ENCODE data around the gene ARHGEF1. TPM values are rescaled to one million over a fixed set of nuclear protein-coding genes. Genes with fewer than 3 reads are reported as not detected.

The ARHGEF1 gene
- total and polyA plus RNA-seq, 2 donors (not counting 1 experiment from before 2014, with no cell fraction given), result 646 to 886 TPM

GRCh38 chr19:41894350-41894749 lies 11.4 kb downstream of the ARHGEF1 start:
- H3K9me3 ChIP-seq (ENCODE audit: control extremely low read depth in 1 of 3, control insufficient read depth in 2 of 3, insufficient read depth in 1 of 3, low read length in 2 of 3), result no peaks in the 10 kb centered on the region
- ATAC-seq (ENCODE audit: low read depth), result no peak
- H3K4me2 ChIP-seq (replicated peaks; ENCODE audit: low read depth, low read length, poor library complexity, severe bottlenecking), result no peak overlapping the region
- Mint-ChIP-seq H3K27me3 (no peaks in the 10 kb centered on the region), H3K27ac (peak overlapping the region; percentile 59), H3K4me1 (peaks cover 17% of the 10 kb centered on the region), H3K4me3 (no peak overlapping the region), H3K9me3 (ENCODE audit: insufficient read depth) (no peaks in the 10 kb centered on the region)
- H3K4me1 ChIP-seq (ENCODE audit: control insufficient read depth in 2 of 2, insufficient read depth in 2 of 2, low read length in 2 of 2), result peaks cover 0 to 22% of the 10 kb centered on the region in 2 donors
- H2AFZ ChIP-seq (ENCODE audit: insufficient read depth, low read depth, low read length, poor library complexity, severe bottlenecking), result no peak overlapping the region
- H3K79me2 ChIP-seq (ENCODE audit: control insufficient read depth, insufficient read depth, low read length), result peaks cover 60% of the 10 kb centered on the region
- TF ChIP-seq CTCF (IDR thresholded peaks at IDR 0.05), result no peak
- TF ChIP-seq EZH2 (IDR thresholded peaks at IDR 0.05; ENCODE audit: borderline replicate concordance, insufficient read depth, low read depth, low read length, poor library complexity, severe bottlenecking), result no peak
- no peak for DNase-seq
- CTCF ChIA-PET, result interaction anchor here (0.7 kb wide), 2 partner anchors 28 to 50 kb away, joined by 3 read pairs; no protein-coding TSS in a partner anchor
- H4K20me1 ChIP-seq (ENCODE audit: control insufficient read depth, insufficient read depth, low read length, poor library complexity, severe bottlenecking), result peaks cover 91% of the 10 kb centered on the region
- 90% methylated on average over 12 of the region's 14 CpGs for WGBS (ENCODE audit: insufficient coverage)
- peaks cover 5 to 78% of the 10 kb centered on the region in 2 experiments for H3K36me3 ChIP-seq (replicated peaks in 1 of 2; ENCODE audit: control extremely low read depth in 1 of 2, control insufficient read depth in 1 of 2, extremely low read depth in 1 of 2, insufficient read depth in 2 of 2, low read length in 1 of 2)
- no peak overlapping the region for H3K27ac ChIP-seq (ENCODE audit: low read length in 2 of 2)
- H3K9ac ChIP-seq (ENCODE audit: low read length), result no peak overlapping the region
- H3K27me3 ChIP-seq (replicated peaks in 1 of 4; ENCODE audit: control extremely low read depth in 1 of 4, control insufficient read depth in 3 of 4, insufficient read depth in 4 of 4, low read length in 3 of 4), result no peaks in the 10 kb centered on the region
- POLR2A ChIA-PET, result interaction anchor here (1.0 kb wide), 1 partner anchor 17 kb away, joined by 3 read pairs; the partner anchor contains the start of gene CD79A
- no peak overlapping the region for H3K4me3 ChIP-seq (ENCODE audit: control extremely low read depth in 1 of 5, extremely low read depth in 1 of 5, insufficient read depth in 1 of 5, low read depth in 2 of 5, low read length in 4 of 5)
- intact Hi-C loops (cut with micrococcal nuclease), result no loop called here

GRCh38 chr19:41895745-41896580 lies 13.0 kb downstream of the ARHGEF1 start:
- Histone ChIP-seq H3K4me3 (ENCODE audit: control extremely low read depth in 1 of 5, extremely low read depth in 1 of 5, insufficient read depth in 1 of 5, low read depth in 2 of 5, low read length in 4 of 5) (no peak overlapping the region), H3K4me2 (replicated peaks; ENCODE audit: low read depth, low read length, poor library complexity, severe bottlenecking) (no peak overlapping the region), H3K9ac (ENCODE audit: low read length) (no peak overlapping the region), H3K27ac (ENCODE audit: low read length in 2 of 2) (peak overlapping the region in 1 of 2 donors; percentile 30), H3K36me3 (replicated peaks in 1 of 2; ENCODE audit: control extremely low read depth in 1 of 2, control insufficient read depth in 1 of 2, extremely low read depth in 1 of 2, insufficient read depth in 2 of 2, low read length in 1 of 2) (peaks cover 5 to 81% of the 10 kb centered on the region in 2 experiments), H3K79me2 (ENCODE audit: control insufficient read depth, insufficient read depth, low read length) (peaks cover 44% of the 10 kb centered on the region), H2AFZ (ENCODE audit: insufficient read depth, low read depth, low read length, poor library complexity, severe bottlenecking) (no peak overlapping the region), H3K9me3 (ENCODE audit: control extremely low read depth in 1 of 3, control insufficient read depth in 2 of 3, insufficient read depth in 1 of 3, low read length in 2 of 3) (no peaks in the 10 kb centered on the region), H4K20me1 (ENCODE audit: control insufficient read depth, insufficient read depth, low read length, poor library complexity, severe bottlenecking) (peaks cover 92% of the 10 kb centered on the region), H3K27me3 (replicated peaks in 1 of 4; ENCODE audit: control extremely low read depth in 1 of 4, control insufficient read depth in 3 of 4, insufficient read depth in 4 of 4, low read length in 3 of 4) (no peaks in the 10 kb centered on the region), H3K4me1 (ENCODE audit: control insufficient read depth in 2 of 2, insufficient read depth in 2 of 2, low read length in 2 of 2) (peaks cover 0 to 18% of the 10 kb centered on the region in 2 donors)
- TF ChIP-seq CTCF (IDR thresholded peaks at IDR 0.05), result no peak
- no peak for TF ChIP-seq EZH2 (IDR thresholded peaks at IDR 0.05; ENCODE audit: borderline replicate concordance, insufficient read depth, low read depth, low read length, poor library complexity, severe bottlenecking)
- intact Hi-C loops (cut with micrococcal nuclease), result no loop called here
- no peaks in the 10 kb centered on the region for H3K27me3 Mint-ChIP-seq
- H3K4me3 Mint-ChIP-seq, result no peak overlapping the region
- 87% methylated on average over 12 of the region's 19 CpGs for WGBS (ENCODE audit: insufficient coverage)
- peak overlapping the region; percentile 59 for H3K27ac Mint-ChIP-seq
- ATAC-seq (ENCODE audit: low read depth) (peak; percentile 7), DNase-seq (no peak)
- ChIA-PET CTCF (interaction anchor here (1.2 kb wide), 1 partner anchor 16 kb away, joined by 4 read pairs; no protein-coding TSS in a partner anchor), POLR2A (interaction anchor here (0.5 to 1.2 kb wide), 2 partner anchors 29 to 180 kb away, joined by 3 read pairs; partner anchors contain the start of gene ZNF574)
- peaks cover 15% of the 10 kb centered on the region for H3K4me1 Mint-ChIP-seq
- no peaks in the 10 kb centered on the region for H3K9me3 Mint-ChIP-seq (ENCODE audit: insufficient read depth)
